ENCODE measurements around the gene PMIS2.

The PMIS2 gene

DNA sequence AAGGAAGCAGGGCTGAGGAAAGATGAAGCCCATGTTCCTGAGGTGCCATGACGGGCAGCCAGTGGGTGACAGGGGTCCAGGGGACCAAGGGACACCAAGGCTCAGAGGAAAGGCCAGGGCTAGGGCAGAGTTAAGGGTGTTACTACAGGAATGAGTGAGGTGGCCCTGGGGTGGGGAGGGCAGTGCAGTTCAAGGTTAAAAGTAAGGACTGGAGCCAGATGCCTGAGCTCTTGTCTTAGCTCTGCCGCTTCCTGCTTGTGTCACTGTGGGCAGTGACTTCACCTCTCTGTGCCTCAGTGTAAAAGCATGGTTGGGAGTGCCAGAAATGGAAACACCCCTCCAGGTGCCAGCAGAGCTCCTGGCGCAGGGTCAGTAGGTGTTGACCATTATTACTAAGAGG lies 50.7 kb downstream of the PMIS2 start:
- WGBS, result 96% methylated on average over 3 of the region's 3 CpGs
- Histone ChIP-seq H3K9ac (ENCODE audit: low read depth, low read length) (no peak overlapping the region), H3K27me3 (ENCODE audit: insufficient read depth, low read length) (no peaks in the 10 kb centered on the region), H3K9me3 (ENCODE audit: insufficient read depth, low read depth, low read length) (no peaks in the 10 kb centered on the region), H3K27ac (ENCODE audit: low read depth, low read length) (no peak overlapping the region), H3K4me1 (ENCODE audit: insufficient read depth, low read length) (peaks cover 10% of the 10 kb centered on the region), H3K4me3 (ENCODE audit: low read length) (no peak overlapping the region), H3K36me3 (ENCODE audit: insufficient read depth, low read length) (peaks cover 60% of the 10 kb centered on the region)
